Measurements from ENCODE around the gene PLP1. TPM values are rescaled to one million over a fixed set of nuclear protein-coding genes. Genes with fewer than 3 reads are reported as not detected.

The PLP1 gene
- total RNA-seq, 1 experiment from 2014 or later, result 60.7 TPM

- no peaks in the 10 kb centered on the region for H3K36me3 ChIP-seq (replicated peaks; ENCODE audit: control insufficient read depth, insufficient read depth, low read length)
- no peak overlapping the region for H3K4me3 ChIP-seq (ENCODE audit: insufficient read depth, low read depth, low read length)
- DNase-seq, result no peak
- H3K27me3 ChIP-seq (ENCODE audit: control insufficient read depth, insufficient read depth, low read length), result peaks cover 21% of the 10 kb centered on the region
These were observed 54.2 kb downstream of the PLP1 start for GRCh38 chrX:103830848-103831247.

GRCh38 chrX:103831342-103831802 is 54.7 kb downstream of the PLP1 start:
- H3K36me3 ChIP-seq (replicated peaks; ENCODE audit: control insufficient read depth, insufficient read depth, low read length), result no peaks in the 10 kb centered on the region
- peak; percentile 5 for DNase-seq
- H3K27me3 ChIP-seq (ENCODE audit: control insufficient read depth, insufficient read depth, low read length), result peaks cover 21% of the 10 kb centered on the region
- H3K4me3 ChIP-seq (ENCODE audit: insufficient read depth, low read depth, low read length), result peak overlapping the region; percentile 61

GRCh38 chrX:103831803-103832544 is 55.3 kb downstream of the PLP1 start, which contains the start of gene RAB9B:
TSS of gene RAB9B (minus strand) at chrX:103832257. CDS start at chrX:103825784, 6,473 bp downstream.
- peaks cover 20% of the 10 kb centered on the region for H3K27me3 ChIP-seq (ENCODE audit: control insufficient read depth, insufficient read depth, low read length)
- peak within 1 kb of the TSS; percentile 61 for H3K4me3 ChIP-seq (ENCODE audit: insufficient read depth, low read depth, low read length)
- DNase-seq, result peak; percentile 82
- H3K36me3 ChIP-seq (replicated peaks; ENCODE audit: control insufficient read depth, insufficient read depth, low read length), result no peaks in the 10 kb centered on the region

GRCh38 chrX:103839404-103839803 is 62.8 kb downstream of the PLP1 start:
- H3K27me3 ChIP-seq (ENCODE audit: control insufficient read depth, insufficient read depth, low read length), result peaks cover 2% of the 10 kb centered on the region; the same call in 1 of the 2 replicates
- H3K36me3 ChIP-seq (replicated peaks; ENCODE audit: control insufficient read depth, insufficient read depth, low read length), result no peaks in the 10 kb centered on the region
- no peak for DNase-seq
- H3K4me3 ChIP-seq (ENCODE audit: insufficient read depth, low read depth, low read length), result no peak overlapping the region

Other genes with a start within 250 kb of the PLP1 start
- 15.5 and 23.8 TPM in 2 replicates for gene TCEAL4, start 191.3 kb upstream of the PLP1 start, total RNA-seq (2014; rRNA removed; shearing (Covaris generic))
- gene TCEAL3, start 168.9 kb upstream of the PLP1 start, total RNA-seq (2014; rRNA removed; shearing (Covaris generic)), result 3.5 and 5.8 TPM in 2 replicates
- 9.2 and 10.3 TPM in 2 replicates for gene TCEAL1, start 147.9 kb upstream of the PLP1 start, total RNA-seq (2014; rRNA removed; shearing (Covaris generic))
- 566 and 659 TPM in 2 replicates for gene MORF4L2, start 90.1 kb upstream of the PLP1 start, total RNA-seq (2014; rRNA removed; shearing (Covaris generic))
- gene TMEM31, start 65.9 kb upstream of the PLP1 start, total RNA-seq (2014; rRNA removed; shearing (Covaris generic)), result 0.28 TPM in 1 of 2 replicates, not detected in the other
- 0.30 and 0.48 TPM in 2 replicates for gene RAB9B, start 55.4 kb downstream of the PLP1 start, total RNA-seq (2014; rRNA removed; shearing (Covaris generic))
- gene TMSB15B, start 185.8 kb downstream of the PLP1 start, total RNA-seq (2014; rRNA removed; shearing (Covaris generic)), result 19.7 and 29.4 TPM in 2 replicates
- not detected in 2 replicates for gene H2BW1, start 236.9 kb downstream of the PLP1 start, total RNA-seq (2014; rRNA removed; shearing (Covaris generic))